Astrocyte of the cerebellum (primary cell): Measurements from ENCODE around the gene EFCAB9.

Experiments used
- DNase-seq: peaks from one replicate; pipeline ENCODE4 v3.0.0-alpha.2; 2011; ENCODE audit warnings: low read depth
- H3K4me3 ChIP-seq: 2 replicates; pipeline ENCODE4 v1.5.1; 2011; ENCODE audit warnings: mild to moderate bottlenecking, low read depth, low read length, moderate library complexity
- in situ Hi-C: cut with HindIII; loops from 2 replicates; pipeline ENCODE4 v1.10.0; 2017; ENCODE audit warnings: low sequenced_read_pairs
- TF ChIP-seq, protein P1 (sequence below): IDR thresholded peaks from 2 replicates; pipeline ENCODE4 v1.5.1; 2012; ENCODE audit warnings: low read length, low read depth, moderate library complexity, mild to moderate bottlenecking; ENCODE audit errors: missing control alignments

EFCAB9 gene

DNA sequence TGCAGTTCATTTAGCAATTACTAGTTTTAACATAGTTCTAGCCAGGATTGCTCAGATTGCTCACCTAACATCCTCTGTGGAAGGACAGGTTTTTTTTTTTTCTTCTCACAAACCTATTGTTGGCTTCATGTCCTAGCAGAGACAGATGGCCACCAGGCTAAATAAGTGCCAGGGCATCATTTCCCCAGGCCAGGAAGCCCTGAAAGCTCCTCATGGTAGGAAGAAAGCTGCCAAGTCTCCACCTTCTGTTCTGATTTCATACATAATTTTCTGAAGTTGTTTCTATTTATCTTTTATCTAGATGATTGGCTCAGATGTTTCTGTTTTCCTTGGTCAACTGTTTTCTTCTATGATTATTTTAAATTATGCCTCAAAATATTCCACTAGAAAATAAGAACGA, 31.0 kb downstream of the EFCAB9 start:
- TF ChIP-seq, protein P1, sequence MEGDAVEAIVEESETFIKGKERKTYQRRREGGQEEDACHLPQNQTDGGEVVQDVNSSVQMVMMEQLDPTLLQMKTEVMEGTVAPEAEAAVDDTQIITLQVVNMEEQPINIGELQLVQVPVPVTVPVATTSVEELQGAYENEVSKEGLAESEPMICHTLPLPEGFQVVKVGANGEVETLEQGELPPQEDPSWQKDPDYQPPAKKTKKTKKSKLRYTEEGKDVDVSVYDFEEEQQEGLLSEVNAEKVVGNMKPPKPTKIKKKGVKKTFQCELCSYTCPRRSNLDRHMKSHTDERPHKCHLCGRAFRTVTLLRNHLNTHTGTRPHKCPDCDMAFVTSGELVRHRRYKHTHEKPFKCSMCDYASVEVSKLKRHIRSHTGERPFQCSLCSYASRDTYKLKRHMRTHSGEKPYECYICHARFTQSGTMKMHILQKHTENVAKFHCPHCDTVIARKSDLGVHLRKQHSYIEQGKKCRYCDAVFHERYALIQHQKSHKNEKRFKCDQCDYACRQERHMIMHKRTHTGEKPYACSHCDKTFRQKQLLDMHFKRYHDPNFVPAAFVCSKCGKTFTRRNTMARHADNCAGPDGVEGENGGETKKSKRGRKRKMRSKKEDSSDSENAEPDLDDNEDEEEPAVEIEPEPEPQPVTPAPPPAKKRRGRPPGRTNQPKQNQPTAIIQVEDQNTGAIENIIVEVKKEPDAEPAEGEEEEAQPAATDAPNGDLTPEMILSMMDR = no peak
- H3K4me3 ChIP-seq = no peak overlapping the region
- in situ Hi-C loops = no loop called here
- DNase-seq = no peak

GRCh38 chr5:172229904-172230303, 35.9 kb downstream of the EFCAB9 start:
- in situ Hi-C loops = no loop called here
- DNase-seq = no peak
- no peak overlapping the region for H3K4me3 ChIP-seq
- TF ChIP-seq, protein P1 = no peak

GRCh38 chr5:172234031-172234430, 40.1 kb downstream of the EFCAB9 start:
- no peak overlapping the region for H3K4me3 ChIP-seq
- DNase-seq = no peak
- TF ChIP-seq, protein P1 = no peak
- in situ Hi-C loops = no loop called here

- no peak overlapping the region for H3K4me3 ChIP-seq
- TF ChIP-seq, protein P1 = no peak
- no peak for DNase-seq
- in situ Hi-C loops = no loop called here
Observed at GRCh38 chr5:172235132-172235780, 41.3 kb downstream of the EFCAB9 start.

GRCh38 chr5:172235827-172236736, 42.1 kb downstream of the EFCAB9 start:
- no peak for DNase-seq
- TF ChIP-seq, protein P1 = no peak
- H3K4me3 ChIP-seq = no peak overlapping the region
- in situ Hi-C loops = no loop called here

- no peak for DNase-seq
- no peak overlapping the region for H3K4me3 ChIP-seq
- TF ChIP-seq, protein P1 = no peak
- in situ Hi-C loops = no loop called here
Observed at GRCh38 chr5:172238334-172238733, 44.4 kb downstream of the EFCAB9 start.
